K562 (cell line): Measurements from ENCODE around the gene EVI5L. TPM values are rescaled to one million over a fixed set of nuclear protein-coding genes. Genes with fewer than 3 reads are reported as not detected.

Source experiments
- CEBPG ChIP-seq, 3 experiments: fragments of 200-800 bp in 1 of 3; sonication (Bioruptor generic) in 1 of 3; sonication (generic) in 1 of 3; formaldehyde crosslinking in 1 of 3; IDR thresholded peaks in 2 of 3; conservative IDR thresholded peaks in 1 of 3; 2 replicates each; pipeline versions ENCODE4 v1.6.1 to v1.8.0; 2016 to 2022; ENCODE audit warnings: missing compliant biosample characterization in 2 of 3, missing genetic modification characterization in 2 of 3, mild to moderate bottlenecking in 1 of 3, missing genetic modification reagents in 1 of 3
- ESRRA ChIP-seq: fragments of 450-650 bp; IDR thresholded peaks from 2 replicates; pipeline ENCODE4 v1.6.1; 2014; ENCODE audit warnings: low read depth, mild to moderate bottlenecking, moderate library complexity, borderline replicate concordance
- FOXA3 ChIP-seq, 2 experiments: fragments of 450-650 bp in 1 of 2; sonication (generic) in 1 of 2; formaldehyde crosslinking; IDR thresholded peaks in 1 of 2; conservative IDR thresholded peaks in 1 of 2; 2 replicates each; pipeline versions ENCODE4 v1.4.0 to v1.8.0; 2020 to 2022; ENCODE audit warnings: mild to moderate bottlenecking in 2 of 2, missing genetic modification reagents in 1 of 2
- FOXP4 ChIP-seq: sonication (generic); formaldehyde crosslinking; IDR thresholded peaks from 2 replicates; pipeline ENCODE4 v1.8.0; 2022; ENCODE audit warnings: mild to moderate bottlenecking, missing genetic modification reagents, borderline replicate concordance
- FUS ChIP-seq: fragments of 200-400 bp; formaldehyde crosslinking; optimal IDR thresholded peaks from 2 replicates; pipeline ENCODE3; 2017; ENCODE audit warnings: low read depth, low read length
- KLF13 ChIP-seq: fragments of 450-650 bp; IDR thresholded peaks from 2 replicates; pipeline ENCODE4 v1.6.1; 2016; ENCODE audit warnings: missing genetic modification characterization, low read depth, mild to moderate bottlenecking, missing compliant biosample characterization, moderate library complexity, borderline replicate concordance
- MECOM ChIP-seq: fragments of 250-450 bp; sonication (Bioruptor Pico); IDR thresholded peaks from 2 replicates; pipeline ENCODE4 v1.8.0; 2022; ENCODE audit warnings: inconsistent platforms
- NFIX ChIP-seq: fragments of 250-450 bp; sonication (Bioruptor Pico); IDR thresholded peaks from 2 replicates; pipeline ENCODE4 v1.4.0; 2020; ENCODE audit warnings: low read depth, mild to moderate bottlenecking, moderate library complexity
- NONO ChIP-seq, 2 experiments: fragments of 200-400 bp in 1 of 2; fragments of 450-650 bp in 1 of 2; formaldehyde crosslinking in 1 of 2; IDR thresholded peaks; 2 replicates each; pipeline ENCODE4 v1.6.1; 2017; ENCODE audit warnings: low read depth in 2 of 2, mild to moderate bottlenecking in 2 of 2, moderate library complexity in 2 of 2, low read length in 1 of 2
- PHF20 ChIP-seq: fragments of 450-650 bp; IDR thresholded peaks from 2 replicates; pipeline ENCODE4 v1.6.1; 2018; ENCODE audit not compliant: partially characterized antibody
- SOX6 ChIP-seq: fragments of 450-650 bp; IDR thresholded peaks from 2 replicates; pipeline ENCODE4 v1.6.1; 2014; ENCODE audit warnings: mild to moderate bottlenecking
- SRF ChIP-seq, 2 experiments: fragments of 250-450, 450-650 bp in 1 of 2; sonication (Bioruptor Pico) in 1 of 2; sonication (generic) in 1 of 2; formaldehyde crosslinking; IDR thresholded peaks; 2 replicates each; pipeline versions ENCODE4 v1.5.0 to v1.5.1; 2020 to 2022; ENCODE audit warnings: mild to moderate bottlenecking in 1 of 2, missing genetic modification reagents in 1 of 2
- ZBTB5 ChIP-seq: fragments of 450-650 bp; IDR thresholded peaks from 2 replicates; pipeline ENCODE4 v1.6.1; 2017; ENCODE audit warnings: antibody characterized with exemption
- ZNF140 ChIP-seq: fragments of 250-450 bp; sonication (Bioruptor Pico); IDR thresholded peaks from 2 replicates; pipeline ENCODE4 v1.8.0; 2021; ENCODE audit warnings: moderate library complexity, mild to moderate bottlenecking, inconsistent platforms
- ZNF431 ChIP-seq: sonication (generic); formaldehyde crosslinking; IDR thresholded peaks from 2 replicates; pipeline ENCODE4 v1.8.0; 2022; ENCODE audit warnings: mild to moderate bottlenecking, missing genetic modification reagents
- ZNF644 ChIP-seq: fragments of 200-800 bp; sonication (Bioruptor generic); IDR thresholded peaks from 2 replicates; pipeline ENCODE4 v1.6.1; 2016; ENCODE audit warnings: low read depth, missing genetic modification characterization, missing compliant biosample characterization
- ZNF778 ChIP-seq: fragments of 450-650 bp; formaldehyde crosslinking; IDR thresholded peaks from 2 replicates; pipeline ENCODE4 v1.4.0; 2020; ENCODE audit warnings: mild to moderate bottlenecking, moderate library complexity
- polyA plus RNA-seq, 8 experiments: library from polyadenylated mRNA; depleted of rRNA in 4 of 8; stranded (reverse) in 5 of 8; unstranded in 3 of 8; fragments of >200 nt; fragmentation: Nextera tagmentation in 2 of 8; fragmentation: Illumina TruSeq in 1 of 8; extraction: Ambion mirVana in 2 of 8; extraction: Trizol in 1 of 8; gene quantifications; 2 replicates each; pipeline versions ENCODE4 v1.2.1 to v1.2.3, GENCODE V29; 2011 to 2014; ENCODE audit warnings: inconsistent platforms in 1 of 8, missing spikeins in 1 of 8
- total RNA-seq, 7 experiments: library from RNA; depleted of rRNA in 6 of 7; stranded (reverse); fragments of >200 nt in 6 of 7; fragmentation: Illumina TruSeq in 2 of 7; extraction: Trizol in 2 of 7; gene quantifications; 2 replicates each; pipeline versions ENCODE4 v1.2.1 to v1.2.3, GENCODE V29; 2011 to 2021; ENCODE audit warnings: low replicate concordance in 1 of 7
- TF ChIP-seq, protein P1 (sequence below): fragments of 450-650 bp; IDR thresholded peaks from 2 replicates; pipeline ENCODE4 v1.7.0; 2016; ENCODE audit warnings: borderline replicate concordance
- TF ChIP-seq, protein P2 (sequence below): fragments of 450-650 bp; IDR thresholded peaks from 2 replicates; pipeline ENCODE4 v1.6.1; 2017; ENCODE audit warnings: mild to moderate bottlenecking, moderate library complexity

Gene EVI5L
- total and polyA plus RNA-seq, 9 of the 15 experiments (the other 6 are each of a cell fraction or from before 2014, with no cell fraction given), result 0.69 to 1.8 (median 1.2) TPM; not detected in 2

DNA sequence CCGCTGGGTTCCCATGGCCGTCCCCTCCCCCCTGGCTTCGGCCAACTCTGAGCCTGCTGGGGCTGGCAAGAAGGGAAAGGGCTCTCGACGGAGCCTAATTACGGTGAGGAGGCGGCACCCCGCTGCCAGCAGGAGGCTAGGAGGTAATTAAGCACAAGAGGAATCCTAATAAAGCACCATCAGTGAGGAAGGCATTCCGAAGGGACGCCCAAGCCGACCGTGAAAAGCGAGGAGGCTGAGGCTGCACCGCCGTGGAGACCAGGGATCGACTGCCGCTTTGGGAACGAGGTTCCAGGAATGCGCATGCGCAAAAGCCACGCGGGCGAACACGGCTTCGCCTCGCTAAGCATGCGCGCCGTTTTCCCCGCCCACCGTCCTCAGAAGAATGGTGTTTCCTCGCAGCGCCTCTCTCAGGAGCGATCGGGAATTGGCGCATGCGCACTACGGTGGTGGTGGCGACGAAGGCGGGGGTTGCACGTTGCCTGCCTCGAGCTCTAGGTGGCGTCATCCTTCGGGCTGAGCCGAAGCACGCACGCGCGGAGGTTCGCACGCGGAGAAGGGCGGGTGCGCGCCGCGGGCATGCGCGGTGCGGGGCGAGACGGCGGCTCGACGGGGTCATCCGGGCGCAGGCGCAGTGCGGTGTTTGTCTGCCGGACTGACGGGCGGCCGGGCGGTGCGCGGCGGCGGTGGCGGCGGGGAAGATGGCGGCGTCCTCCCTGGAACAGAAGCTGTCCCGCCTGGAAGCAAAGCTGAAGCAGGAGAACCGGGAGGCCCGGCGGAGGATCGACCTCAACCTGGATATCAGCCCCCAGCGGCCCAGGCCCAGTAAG, 73.4 kb downstream of the EVI5L start, which contains the start of gene MAP2K7 (continued):
- TF ChIP-seq, protein P1, sequence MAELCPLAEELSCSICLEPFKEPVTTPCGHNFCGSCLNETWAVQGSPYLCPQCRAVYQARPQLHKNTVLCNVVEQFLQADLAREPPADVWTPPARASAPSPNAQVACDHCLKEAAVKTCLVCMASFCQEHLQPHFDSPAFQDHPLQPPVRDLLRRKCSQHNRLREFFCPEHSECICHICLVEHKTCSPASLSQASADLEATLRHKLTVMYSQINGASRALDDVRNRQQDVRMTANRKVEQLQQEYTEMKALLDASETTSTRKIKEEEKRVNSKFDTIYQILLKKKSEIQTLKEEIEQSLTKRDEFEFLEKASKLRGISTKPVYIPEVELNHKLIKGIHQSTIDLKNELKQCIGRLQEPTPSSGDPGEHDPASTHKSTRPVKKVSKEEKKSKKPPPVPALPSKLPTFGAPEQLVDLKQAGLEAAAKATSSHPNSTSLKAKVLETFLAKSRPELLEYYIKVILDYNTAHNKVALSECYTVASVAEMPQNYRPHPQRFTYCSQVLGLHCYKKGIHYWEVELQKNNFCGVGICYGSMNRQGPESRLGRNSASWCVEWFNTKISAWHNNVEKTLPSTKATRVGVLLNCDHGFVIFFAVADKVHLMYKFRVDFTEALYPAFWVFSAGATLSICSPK, result no peak
- TF ChIP-seq FOXA3 (CRISPR knock-in tag; conservative IDR thresholded peaks at IDR 0.05 in 1 of 2, IDR thresholded peaks at IDR 0.05 in 1 of 2) (0 out of 4 replicates have a peak, but pooled peaks of 1 of the 2 experiments have one; percentile 35), ZBTB5 (no peak), ZNF140 (CRISPR knock-in tag) (no peak), ESRRA (peak; percentile 71), ZNF644 (tag) (no peak), MECOM (CRISPR knock-in tag) (no peak), SRF (CRISPR knock-in tag; IDR thresholded peaks at IDR 0.05) (peak in 1 of 2 experiments; percentile 43; a peak in 1 of 4 replicates), ZNF431 (CRISPR knock-in tag) (no peak), FUS (no peak), PHF20 (peak; percentile 39), SOX6 (peak; percentile 59), ZNF778 (no peak), NONO (IDR thresholded peaks at IDR 0.05; ENCODE audit: low read depth in 2 of 2, low read length in 1 of 2) (peak in 1 of 2 experiments; percentile 50; a peak in 1 of 4 replicates), KLF13 (peak; percentile 49; the same call in 1 of the 2 replicates), CEBPG (CRISPR knock-in tag; IDR thresholded peaks at IDR 0.05) (peak; percentile 95), CEBPG (tag; conservative IDR thresholded peaks at IDR 0.05 in 1 of 2, IDR thresholded peaks at IDR 0.05 in 1 of 2) (no peak), FOXP4 (peak; percentile 88; the same call in 1 of the 2 replicates), NFIX (CRISPR knock-in tag) (no peak)
- TF ChIP-seq, protein P2, sequence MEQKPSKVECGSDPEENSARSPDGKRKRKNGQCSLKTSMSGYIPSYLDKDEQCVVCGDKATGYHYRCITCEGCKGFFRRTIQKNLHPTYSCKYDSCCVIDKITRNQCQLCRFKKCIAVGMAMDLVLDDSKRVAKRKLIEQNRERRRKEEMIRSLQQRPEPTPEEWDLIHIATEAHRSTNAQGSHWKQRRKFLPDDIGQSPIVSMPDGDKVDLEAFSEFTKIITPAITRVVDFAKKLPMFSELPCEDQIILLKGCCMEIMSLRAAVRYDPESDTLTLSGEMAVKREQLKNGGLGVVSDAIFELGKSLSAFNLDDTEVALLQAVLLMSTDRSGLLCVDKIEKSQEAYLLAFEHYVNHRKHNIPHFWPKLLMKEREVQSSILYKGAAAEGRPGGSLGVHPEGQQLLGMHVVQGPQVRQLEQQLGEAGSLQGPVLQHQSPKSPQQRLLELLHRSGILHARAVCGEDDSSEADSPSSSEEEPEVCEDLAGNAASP, result no peak
